Measurements from ENCODE around the gene ZBTB7C. TPM values are rescaled to one million over a fixed set of nuclear protein-coding genes. Genes with fewer than 3 reads are reported as not detected.

ZBTB7C gene
- polyA plus RNA-seq, 1 of the 3 experiments (the other 2 are of a cell fraction): 0.05 TPM

DNA sequence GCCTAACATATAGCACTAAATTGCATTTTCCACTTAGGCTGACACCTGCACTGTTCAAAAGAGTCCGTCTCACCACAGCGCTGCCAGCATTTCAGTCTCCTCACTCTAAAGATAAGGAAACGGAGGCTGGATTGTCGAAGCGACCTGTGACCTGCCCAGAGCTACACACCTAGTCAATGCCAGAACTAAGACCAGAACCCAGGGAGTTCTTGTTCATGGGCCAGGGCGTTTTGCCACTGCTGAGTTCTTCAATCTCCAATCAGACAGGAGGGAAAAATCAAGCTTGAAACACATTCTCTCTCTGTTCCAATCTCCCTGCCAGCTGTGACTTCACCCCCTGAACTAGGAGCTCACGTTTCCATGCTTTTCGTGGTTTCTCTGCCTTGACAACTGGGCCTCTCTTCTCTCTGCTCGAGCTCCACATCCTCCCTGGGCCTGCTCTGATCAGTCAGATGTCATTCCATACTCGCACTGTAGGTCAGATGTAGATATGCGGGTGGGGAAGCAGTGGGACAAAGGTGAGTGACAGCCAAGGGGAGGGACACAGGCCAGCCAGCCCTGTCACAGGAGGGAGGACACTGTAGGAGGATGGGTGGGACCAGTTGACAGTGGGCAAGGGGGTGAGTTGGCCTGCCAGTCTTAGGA is 257.6 kb downstream of the ZBTB7C start (continued):
- TF ChIP-seq GABPA (IDR thresholded peaks at IDR 0.05; ENCODE audit: low read depth) (no peak), RAD21 (IDR thresholded peaks at IDR 0.05; ENCODE audit: low read length) (no peak), NRF1 (IDR thresholded peaks at IDR 0.05; ENCODE audit: low read depth, low read length) (no peak), JUND (IDR thresholded peaks at IDR 0.05) (no peak), FOXJ3 (CRISPR knock-in tag; IDR thresholded peaks at IDR 0.05) (no peak), SMC3 (IDR thresholded peaks at IDR 0.05; ENCODE audit: low read depth, low read length) (no peak), CTCF (IDR thresholded peaks at IDR 0.05) (no peak), TCF12 (IDR thresholded peaks at IDR 0.05) (no peak)
- TF ChIP-seq, protein P1, sequence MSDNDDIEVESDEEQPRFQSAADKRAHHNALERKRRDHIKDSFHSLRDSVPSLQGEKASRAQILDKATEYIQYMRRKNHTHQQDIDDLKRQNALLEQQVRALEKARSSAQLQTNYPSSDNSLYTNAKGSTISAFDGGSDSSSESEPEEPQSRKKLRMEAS (IDR thresholded peaks at IDR 0.05; ENCODE audit: low read depth): no peak

DNA sequence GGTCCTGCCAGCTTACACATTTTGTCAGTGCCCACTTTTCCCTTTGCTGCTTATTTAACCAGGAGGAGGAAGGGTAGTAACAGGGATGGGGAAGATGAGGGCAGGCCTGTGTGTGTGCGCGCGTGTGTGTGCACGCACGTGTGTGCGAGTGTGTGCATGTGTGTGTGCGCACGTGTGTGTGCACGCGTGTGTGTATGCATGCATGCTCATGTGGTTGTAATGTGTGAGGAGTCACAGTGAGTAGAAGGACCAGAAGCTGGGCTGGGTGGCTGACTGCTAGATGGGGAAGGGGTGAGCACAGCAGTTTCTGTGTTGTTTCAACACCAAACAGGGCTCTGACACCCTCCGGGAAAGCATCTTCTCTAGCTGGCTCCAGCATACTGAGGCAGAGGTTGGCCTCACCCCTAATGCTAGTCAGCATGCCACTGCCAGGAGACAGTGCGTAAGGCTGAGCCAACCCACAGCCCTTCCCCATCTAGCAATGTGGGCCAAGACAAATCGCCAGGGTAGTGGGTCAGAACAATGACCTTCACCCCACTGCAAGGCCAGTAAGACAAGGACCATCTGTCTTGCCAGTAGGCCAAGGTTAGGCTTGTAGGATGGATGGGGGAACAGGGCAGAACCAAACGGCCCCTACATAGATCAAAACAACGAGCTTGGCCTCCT is 260.0 kb downstream of the ZBTB7C start:
- WGBS (ENCODE audit: low lambda C conversion rate): 74% methylated on average over 13 of the region's 15 CpGs
- Histone ChIP-seq H3K27ac (ENCODE audit: low read depth in 2 of 2, low read length in 1 of 2) (no peak overlapping the region), H4K20me1 (ENCODE audit: insufficient read depth) (no peaks in the 10 kb centered on the region), H3K36me3 (replicated peaks in 1 of 2; ENCODE audit: control insufficient read depth in 1 of 2, insufficient read depth in 2 of 2, low read length in 1 of 2) (no peaks in the 10 kb centered on the region), H2AFZ (ENCODE audit: low read depth) (no peak overlapping the region), H3K9ac (no peak overlapping the region), H3K4me1 (ENCODE audit: control insufficient read depth in 1 of 2, insufficient read depth in 2 of 2, low read depth in 1 of 2, low read length in 1 of 2) (peaks cover 0 to 13% of the 10 kb centered on the region in 2 experiments; a peak in 1 of 4 replicates), H3K4me3 (ENCODE audit: low read depth in 2 of 2, low read length in 1 of 2) (no peak overlapping the region), H3K27me3 (ENCODE audit: insufficient read depth) (peaks cover 5% of the 10 kb centered on the region; the same call in 1 of the 2 replicates), H3F3A (replicated peaks; ENCODE audit: insufficient read depth) (no peaks in the 10 kb centered on the region), H3K4me2 (no peak overlapping the region), H3K9me3 (no peaks in the 10 kb centered on the region), H3K9me2 (no peaks in the 10 kb centered on the region), H3K79me2 (ENCODE audit: insufficient read depth) (no peaks in the 10 kb centered on the region)
- ChIA-PET POLR2A (no interaction called here), CTCF (interaction anchor here (1.0 to 2.6 kb wide), 4 partner anchors 10 to 296 kb away, joined by 3 to 7 read pairs (median 4); no protein-coding TSS in a partner anchor)
- no peak for DNase-seq
- TF ChIP-seq CTCF (IDR thresholded peaks at IDR 0.05) (no peak), MXI1 (IDR thresholded peaks at IDR 0.05; ENCODE audit: low read depth, low read length) (no peak), GABPA (IDR thresholded peaks at IDR 0.05; ENCODE audit: low read depth) (no peak), RFX5 (IDR thresholded peaks at IDR 0.05; ENCODE audit: low read length) (no peak), SIN3A (IDR thresholded peaks at IDR 0.05; ENCODE audit: borderline replicate concordance, low read depth, low read length) (no peak), FOXM1 (IDR thresholded peaks at IDR 0.05; ENCODE audit: low read depth) (no peak), RXRA (IDR thresholded peaks at IDR 0.05; ENCODE audit: borderline replicate concordance, low read depth) (no peak), JUND (IDR thresholded peaks at IDR 0.05) (no peak), TCF12 (IDR thresholded peaks at IDR 0.05) (no peak), SMC3 (IDR thresholded peaks at IDR 0.05; ENCODE audit: low read depth, low read length) (no peak), EP300 (IDR thresholded peaks at IDR 0.05; ENCODE audit: borderline replicate concordance in 1 of 2, low read depth in 1 of 2, low read length in 1 of 2) (no peak), FOXJ3 (CRISPR knock-in tag; IDR thresholded peaks at IDR 0.05) (no peak), RCOR1 (IDR thresholded peaks at IDR 0.05; ENCODE audit: low read length) (no peak), NRF1 (IDR thresholded peaks at IDR 0.05; ENCODE audit: low read depth, low read length) (no peak)
- TF ChIP-seq, protein P2, sequence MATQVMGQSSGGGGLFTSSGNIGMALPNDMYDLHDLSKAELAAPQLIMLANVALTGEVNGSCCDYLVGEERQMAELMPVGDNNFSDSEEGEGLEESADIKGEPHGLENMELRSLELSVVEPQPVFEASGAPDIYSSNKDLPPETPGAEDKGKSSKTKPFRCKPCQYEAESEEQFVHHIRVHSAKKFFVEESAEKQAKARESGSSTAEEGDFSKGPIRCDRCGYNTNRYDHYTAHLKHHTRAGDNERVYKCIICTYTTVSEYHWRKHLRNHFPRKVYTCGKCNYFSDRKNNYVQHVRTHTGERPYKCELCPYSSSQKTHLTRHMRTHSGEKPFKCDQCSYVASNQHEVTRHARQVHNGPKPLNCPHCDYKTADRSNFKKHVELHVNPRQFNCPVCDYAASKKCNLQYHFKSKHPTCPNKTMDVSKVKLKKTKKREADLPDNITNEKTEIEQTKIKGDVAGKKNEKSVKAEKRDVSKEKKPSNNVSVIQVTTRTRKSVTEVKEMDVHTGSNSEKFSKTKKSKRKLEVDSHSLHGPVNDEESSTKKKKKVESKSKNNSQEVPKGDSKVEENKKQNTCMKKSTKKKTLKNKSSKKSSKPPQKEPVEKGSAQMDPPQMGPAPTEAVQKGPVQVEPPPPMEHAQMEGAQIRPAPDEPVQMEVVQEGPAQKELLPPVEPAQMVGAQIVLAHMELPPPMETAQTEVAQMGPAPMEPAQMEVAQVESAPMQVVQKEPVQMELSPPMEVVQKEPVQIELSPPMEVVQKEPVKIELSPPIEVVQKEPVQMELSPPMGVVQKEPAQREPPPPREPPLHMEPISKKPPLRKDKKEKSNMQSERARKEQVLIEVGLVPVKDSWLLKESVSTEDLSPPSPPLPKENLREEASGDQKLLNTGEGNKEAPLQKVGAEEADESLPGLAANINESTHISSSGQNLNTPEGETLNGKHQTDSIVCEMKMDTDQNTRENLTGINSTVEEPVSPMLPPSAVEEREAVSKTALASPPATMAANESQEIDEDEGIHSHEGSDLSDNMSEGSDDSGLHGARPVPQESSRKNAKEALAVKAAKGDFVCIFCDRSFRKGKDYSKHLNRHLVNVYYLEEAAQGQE (IDR thresholded peaks at IDR 0.05; ENCODE audit: low read depth, low read length): no peak
- TF ChIP-seq, protein P3, sequence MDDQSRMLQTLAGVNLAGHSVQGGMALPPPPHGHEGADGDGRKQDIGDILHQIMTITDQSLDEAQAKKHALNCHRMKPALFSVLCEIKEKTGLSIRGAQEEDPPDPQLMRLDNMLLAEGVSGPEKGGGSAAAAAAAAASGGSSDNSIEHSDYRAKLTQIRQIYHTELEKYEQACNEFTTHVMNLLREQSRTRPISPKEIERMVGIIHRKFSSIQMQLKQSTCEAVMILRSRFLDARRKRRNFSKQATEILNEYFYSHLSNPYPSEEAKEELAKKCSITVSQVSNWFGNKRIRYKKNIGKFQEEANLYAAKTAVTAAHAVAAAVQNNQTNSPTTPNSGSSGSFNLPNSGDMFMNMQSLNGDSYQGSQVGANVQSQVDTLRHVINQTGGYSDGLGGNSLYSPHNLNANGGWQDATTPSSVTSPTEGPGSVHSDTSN (IDR thresholded peaks at IDR 0.05): no peak
- TF ChIP-seq, protein P4, sequence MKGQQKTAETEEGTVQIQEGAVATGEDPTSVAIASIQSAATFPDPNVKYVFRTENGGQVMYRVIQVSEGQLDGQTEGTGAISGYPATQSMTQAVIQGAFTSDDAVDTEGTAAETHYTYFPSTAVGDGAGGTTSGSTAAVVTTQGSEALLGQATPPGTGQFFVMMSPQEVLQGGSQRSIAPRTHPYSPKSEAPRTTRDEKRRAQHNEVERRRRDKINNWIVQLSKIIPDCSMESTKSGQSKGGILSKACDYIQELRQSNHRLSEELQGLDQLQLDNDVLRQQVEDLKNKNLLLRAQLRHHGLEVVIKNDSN (IDR thresholded peaks at IDR 0.05; ENCODE audit: borderline replicate concordance, low read depth): no peak

Data from SK-N-SH (cell line).